HCT116 (cell line): Measurements from ENCODE around the gene PRKCH. TPM values are rescaled to one million over a fixed set of nuclear protein-coding genes. Genes with fewer than 3 reads are reported as not detected.

Source experiments
- ATAC-seq: fragments of 200-7000 bp; cut with Tn5 transposase; 2 replicates; pipeline ENCODE4 v1.9.1; 2020; ENCODE audit warnings: mild to moderate bottlenecking, moderate library complexity
- BruUV-seq: library from RNA; stranded (reverse); fragments of 400-500 nt; replicated peaks from 2 replicates; lab custom pipeline; 2021; lab: Mats Ljungman, UMichigan
- CTCF ChIA-PET: fragments of 300-600 bp; sonication (Branson Sonifier 250); formaldehyde crosslinking; loops from one replicate; lab custom pipeline; 2021; ENCODE audit warnings: antibody characterized with exemption; lab: Charles Lee
- POLR2A ChIA-PET: fragments of 300-600, 350-600 bp; sonication (Branson Sonifier 250); formaldehyde crosslinking; loops from one replicate; lab custom pipeline; 2021; ENCODE audit warnings: antibody characterized with exemption; lab: Charles Lee
- RAD21 ChIA-PET, 2 experiments: fragments of 300-600 bp; sonication (Branson Sonifier 250); formaldehyde crosslinking; loops; one replicate each; lab custom pipeline; 2023; ENCODE audit warnings: low total read pairs in 2 of 2; ENCODE audit not compliant: uncharacterized antibody in 2 of 2, unreplicated experiment in 2 of 2, low non-redundant PET in 1 of 2; lab: Charles Lee
- DNase-seq: peaks from one replicate; pipeline ENCODE4 v3.0.0-alpha.2; 2010; ENCODE audit warnings: low read depth, low spot score
- H2AFZ ChIP-seq: fragments of 200-600 bp; shearing (Covaris generic), sonication (generic); 2 replicates; pipeline ENCODE4 v1.6.1; 2017; ENCODE audit warnings: low read depth, mixed run types, mixed read lengths, antibody characterized with exemption, low read length; ENCODE audit not compliant: poor library complexity, severe bottlenecking
- H3K27ac ChIP-seq: 2 replicates; pipeline ENCODE4 v1.5.1; 2012; ENCODE audit warnings: low read depth, low read length
- H3K27me3 ChIP-seq: fragments of 200-600 bp; sonication (generic); 2 replicates; pipeline ENCODE4 v1.6.1; 2016; ENCODE audit warnings: mixed run types, low read length, mixed read lengths; ENCODE audit not compliant: insufficient read depth
- H3K36me3 ChIP-seq, 2 experiments: fragments of 200-500 bp in 1 of 2; fragments of 200-600 bp in 1 of 2; sonication (Bioruptor generic) in 1 of 2; sonication (generic) in 1 of 2; 2 replicates each; pipeline versions ENCODE4 v1.5.1 to v1.6.1; 2014 to 2016; ENCODE audit warnings: low read length in 2 of 2, inconsistent platforms in 1 of 2, mixed read lengths in 1 of 2, mixed run types in 1 of 2; ENCODE audit not compliant: insufficient read depth in 2 of 2, control insufficient read depth in 1 of 2
- H3K4me1 ChIP-seq, 2 experiments: fragments of 200-600 bp in 1 of 2; sonication (generic) in 1 of 2; 2 replicates each; pipeline versions ENCODE4 v1.5.1 to v1.6.1; 2012 to 2017; ENCODE audit warnings: low read length in 2 of 2, inconsistent platforms in 1 of 2, mild to moderate bottlenecking in 1 of 2, mixed read lengths in 1 of 2, mixed run types in 1 of 2, moderate library complexity in 1 of 2; ENCODE audit not compliant: insufficient read depth in 2 of 2, control insufficient read depth in 1 of 2
- H3K4me2 ChIP-seq: fragments of 200-600 bp; sonication (generic); 2 replicates; pipeline ENCODE4 v1.6.1; 2017; ENCODE audit warnings: mixed run types, low read length, mixed read lengths
- H3K4me3 ChIP-seq, 2 experiments: fragments of 200-600 bp in 1 of 2; sonication (generic) in 1 of 2; replicated peaks in 1 of 2; 2 replicates each; pipeline ENCODE4 v1.5.1; 2011 to 2016; ENCODE audit warnings: low read length in 2 of 2, control low read depth in 1 of 2, low read depth in 1 of 2, mild to moderate bottlenecking in 1 of 2, mixed read lengths in 1 of 2, mixed run types in 1 of 2
- H3K79me2 ChIP-seq: fragments of 200-600 bp; sonication (generic); 2 replicates; pipeline ENCODE4 v1.6.1; 2017; ENCODE audit warnings: mild to moderate bottlenecking, mixed run types, low read length, moderate library complexity, mixed read lengths; ENCODE audit not compliant: insufficient read depth
- H3K9ac ChIP-seq: fragments of 200-600 bp; sonication (generic); 2 replicates; pipeline ENCODE4 v1.6.1; 2016; ENCODE audit warnings: low read length, mixed read lengths
- H3K9me2 ChIP-seq: fragments of 200-600 bp; sonication (generic), shearing (Covaris generic); 2 replicates; pipeline ENCODE4 v1.6.1; 2017; ENCODE audit warnings: mixed run types, mild to moderate bottlenecking, moderate library complexity; ENCODE audit not compliant: insufficient read depth
- H3K9me3 ChIP-seq, 2 experiments: fragments of 200-500 bp in 1 of 2; fragments of 200-600 bp in 1 of 2; sonication (Bioruptor generic) in 1 of 2; sonication (generic) in 1 of 2; 2 replicates each; pipeline ENCODE4 v1.6.1; 2014 to 2017; ENCODE audit warnings: low read length in 2 of 2, mixed read lengths in 2 of 2, inconsistent platforms in 1 of 2, low read depth in 1 of 2, mild to moderate bottlenecking in 1 of 2, mixed run types in 1 of 2, moderate library complexity in 1 of 2; ENCODE audit not compliant: control insufficient read depth in 1 of 2, insufficient read depth in 1 of 2
- H4K20me1 ChIP-seq: fragments of 200-600 bp; sonication (generic), shearing (Covaris generic); 2 replicates; pipeline ENCODE4 v1.6.1; 2017; ENCODE audit warnings: mixed run types, mild to moderate bottlenecking, moderate library complexity; ENCODE audit not compliant: insufficient read depth
- CBX3 ChIP-seq: IDR thresholded peaks from 2 replicates; pipeline ENCODE4 v1.6.1; 2012; ENCODE audit warnings: low read depth
- ELF1 ChIP-seq: IDR thresholded peaks from 2 replicates; pipeline ENCODE4 v1.6.1; 2012; ENCODE audit warnings: low read depth, borderline replicate concordance
- EZH2 ChIP-seq: fragments of 200-600 bp; sonication (generic); IDR thresholded peaks from 2 replicates; pipeline ENCODE4 v1.6.1; 2017; ENCODE audit warnings: antibody characterized with exemption, mixed run types
- EZH2phosphoT487 ChIP-seq: fragments of 200-600 bp; IDR thresholded peaks from 2 replicates; pipeline ENCODE4 v1.6.1; 2018; ENCODE audit warnings: antibody characterized with exemption, borderline replicate concordance
- FOSL1 ChIP-seq: IDR thresholded peaks from 2 replicates; pipeline ENCODE4 v1.6.1; 2012; ENCODE audit warnings: low read depth
- POLR2AphosphoS5 ChIP-seq: IDR thresholded peaks from 2 replicates; pipeline ENCODE4 v1.6.1; 2011; ENCODE audit warnings: mild to moderate bottlenecking, low read depth, low read length, moderate library complexity
- SP1 ChIP-seq: IDR thresholded peaks from 2 replicates; pipeline ENCODE4 v1.6.1; 2012; ENCODE audit warnings: low read depth
- SRF ChIP-seq: IDR thresholded peaks from 2 replicates; pipeline ENCODE4 v1.6.1; 2012; ENCODE audit warnings: low read depth
- TCF7L2 ChIP-seq: IDR thresholded peaks from 2 replicates; pipeline ENCODE4 v1.7.0; 2011; ENCODE audit warnings: borderline replicate concordance, inconsistent platforms; ENCODE audit not compliant: insufficient read depth, insufficient read length; ENCODE audit errors: extremely low read depth
- YY1 ChIP-seq: IDR thresholded peaks from 2 replicates; pipeline ENCODE4 v1.6.1; 2011; ENCODE audit warnings: low read length, low read depth, moderate library complexity, mild to moderate bottlenecking; ENCODE audit not compliant: insufficient replicate concordance; ENCODE audit errors: extremely low read depth
- ZBTB33 ChIP-seq: IDR thresholded peaks from 2 replicates; pipeline ENCODE4 v1.6.1; 2011; ENCODE audit warnings: mild to moderate bottlenecking, low read length, moderate library complexity; ENCODE audit not compliant: insufficient replicate concordance; ENCODE audit errors: extremely low read depth
- ZFX ChIP-seq: fragments of 450-650 bp; IDR thresholded peaks from 2 replicates; pipeline ENCODE4 v1.6.1; 2017
- ZNF274 ChIP-seq: fragments of 200-500 bp; sonication (Bioruptor generic); IDR thresholded peaks from 2 replicates; pipeline ENCODE4 v1.6.1; 2014; ENCODE audit warnings: mild to moderate bottlenecking, low read depth, low read length, inconsistent platforms
- intact Hi-C: fragments of 100-400 bp; cut with micrococcal nuclease; formaldehyde crosslinking; loops from 2 replicates; pipeline ENCODE4 v1.10.0; 2022
- total RNA-seq: library from RNA; stranded (reverse); gene quantifications from one replicate; pipeline ENCODE4 v1.2.1, GENCODE V29; 2021; ENCODE audit not compliant: unreplicated experiment
- TF ChIP-seq, protein P1 (sequence below), 3 experiments: fragments of 200-600 bp in 1 of 3; sonication (generic) in 1 of 3; IDR thresholded peaks in 2 of 3; conservative IDR thresholded peaks in 1 of 3; 2 replicates each; pipeline ENCODE4 v1.5.1; 2012 to 2017; ENCODE audit warnings: low read depth in 2 of 3, low read length in 2 of 3, antibody characterized with exemption in 1 of 3, borderline replicate concordance in 1 of 3, control low read depth in 1 of 3, mild to moderate bottlenecking in 1 of 3, mixed read lengths in 1 of 3, mixed run types in 1 of 3, moderate library complexity in 1 of 3; ENCODE audit not compliant: insufficient read depth in 1 of 3

Gene PRKCH
- total RNA-seq, 1 experiment from 2014 or later: 16.6 TPM

- H4K20me1 ChIP-seq: no peaks in the 10 kb centered on the region
- no peak overlapping the region for H3K9ac ChIP-seq
- no peaks in the 10 kb centered on the region for H3K9me3 ChIP-seq
- H3K4me3 ChIP-seq: no peak overlapping the region
- no peak overlapping the region for H3K4me2 ChIP-seq
- ChIA-PET POLR2A (interaction anchor here (1.3 kb wide), 1 partner anchor 9 kb away, joined by 3 read pairs; no protein-coding TSS in a partner anchor), CTCF (no interaction called here)
- no peak for TF ChIP-seq ZBTB33
- no peak for TF ChIP-seq EZH2
- TF ChIP-seq SRF: no peak
- no peak for TF ChIP-seq FOSL1
- no peak for TF ChIP-seq POLR2AphosphoS5
- TF ChIP-seq EZH2phosphoT487: no peak
- TF ChIP-seq, all 23 proteins: peak for 0
- no peak for DNase-seq
- intact Hi-C loops: no loop called here
- H2AFZ ChIP-seq: no peak overlapping the region
- H3K4me1 ChIP-seq: no peaks in the 10 kb centered on the region
- no TSS peak for BruUV-seq
- H3K9me2 ChIP-seq: no peaks in the 10 kb centered on the region
- H3K27me3 ChIP-seq: no peaks in the 10 kb centered on the region
- RAD21 ChIA-PET: no interaction called here
- no peak overlapping the region for H3K27ac ChIP-seq
- H3K36me3 ChIP-seq: no peaks in the 10 kb centered on the region
- no peaks in the 10 kb centered on the region for H3K79me2 ChIP-seq
- ATAC-seq: no peak
Measured at GRCh38 chr14:61429316-61429715, 107.9 kb downstream of the PRKCH start.

DNA sequence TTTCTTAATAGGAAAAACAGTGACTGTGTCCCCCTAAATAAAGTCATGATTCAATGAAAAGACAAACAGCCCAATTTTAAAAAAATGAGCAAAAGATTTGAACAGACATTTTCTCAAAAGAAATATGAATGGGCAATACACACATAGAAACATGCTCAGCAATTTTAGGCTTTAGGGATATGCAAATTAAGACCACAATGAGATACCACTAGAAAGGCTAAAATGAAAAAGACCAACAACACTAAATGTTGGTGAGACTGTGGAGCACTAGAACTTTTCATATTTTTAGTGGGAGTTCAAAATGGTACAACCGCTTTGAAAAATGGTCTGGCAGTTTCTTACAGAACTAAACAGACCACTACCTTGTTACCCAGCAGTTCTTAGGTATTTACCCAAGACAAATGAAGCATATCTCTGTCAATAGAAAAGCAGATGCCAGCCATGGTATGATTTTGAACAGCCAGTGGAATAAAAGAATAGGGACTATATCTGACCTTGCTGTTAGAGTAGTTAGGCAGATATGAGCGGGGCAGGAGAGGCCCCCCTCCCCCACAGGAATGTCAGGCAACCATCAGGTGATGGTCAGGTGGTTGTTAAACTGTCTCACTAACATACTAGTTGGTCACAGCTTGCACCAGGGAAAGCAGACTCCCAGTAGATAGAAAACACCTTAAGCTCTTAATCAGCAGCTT, 108.8 kb downstream of the PRKCH start:
- Histone ChIP-seq H3K9me3 (no peaks in the 10 kb centered on the region), H3K36me3 (no peaks in the 10 kb centered on the region), H3K9ac (no peak overlapping the region), H3K9me2 (no peaks in the 10 kb centered on the region), H3K79me2 (no peaks in the 10 kb centered on the region), H2AFZ (no peak overlapping the region), H3K27ac (no peak overlapping the region), H4K20me1 (no peaks in the 10 kb centered on the region), H3K4me2 (no peak overlapping the region), H3K4me3 (no peak overlapping the region), H3K27me3 (no peaks in the 10 kb centered on the region), H3K4me1 (no peaks in the 10 kb centered on the region)
- ChIA-PET CTCF (no interaction called here), RAD21 (no interaction called here), POLR2A (no interaction called here)
- intact Hi-C loops: no loop called here
- DNase-seq (no peak), ATAC-seq (no peak)
- no TSS peak for BruUV-seq
- TF ChIP-seq ZFX (no peak), ELF1 (no peak), SP1 (no peak), YY1 (no peak), CBX3 (no peak), TCF7L2 (no peak), FOSL1 (no peak), ZNF274 (no peak), POLR2AphosphoS5 (no peak), EZH2phosphoT487 (no peak)
- TF ChIP-seq, protein P1, sequence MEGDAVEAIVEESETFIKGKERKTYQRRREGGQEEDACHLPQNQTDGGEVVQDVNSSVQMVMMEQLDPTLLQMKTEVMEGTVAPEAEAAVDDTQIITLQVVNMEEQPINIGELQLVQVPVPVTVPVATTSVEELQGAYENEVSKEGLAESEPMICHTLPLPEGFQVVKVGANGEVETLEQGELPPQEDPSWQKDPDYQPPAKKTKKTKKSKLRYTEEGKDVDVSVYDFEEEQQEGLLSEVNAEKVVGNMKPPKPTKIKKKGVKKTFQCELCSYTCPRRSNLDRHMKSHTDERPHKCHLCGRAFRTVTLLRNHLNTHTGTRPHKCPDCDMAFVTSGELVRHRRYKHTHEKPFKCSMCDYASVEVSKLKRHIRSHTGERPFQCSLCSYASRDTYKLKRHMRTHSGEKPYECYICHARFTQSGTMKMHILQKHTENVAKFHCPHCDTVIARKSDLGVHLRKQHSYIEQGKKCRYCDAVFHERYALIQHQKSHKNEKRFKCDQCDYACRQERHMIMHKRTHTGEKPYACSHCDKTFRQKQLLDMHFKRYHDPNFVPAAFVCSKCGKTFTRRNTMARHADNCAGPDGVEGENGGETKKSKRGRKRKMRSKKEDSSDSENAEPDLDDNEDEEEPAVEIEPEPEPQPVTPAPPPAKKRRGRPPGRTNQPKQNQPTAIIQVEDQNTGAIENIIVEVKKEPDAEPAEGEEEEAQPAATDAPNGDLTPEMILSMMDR (IDR thresholded peaks at IDR 0.05 in 2 of 3, conservative IDR thresholded peaks at IDR 0.05 in 1 of 3; ENCODE audit: borderline replicate concordance in 1 of 3, insufficient read depth in 1 of 3, low read depth in 2 of 3, low read length in 2 of 3): no peak
